SW 1271 (cell line): ENCODE measurements around the gene PRIM2.
"Not testable (repeated sequence)": the region's sequence is repeated elsewhere in the genome, so short reads cannot be mapped to it uniquely, and the experiment has no call there.

Experiments
- DNase-seq, 2 experiments: peaks; one replicate each; lab custom pipeline; 2025; lab: John Stamatoyannopoulos, UW

The PRIM2 gene

GRCh38 chr6:57310095-57310816, 7.2 kb upstream of the PRIM2 start:
- DNase-seq = not testable (repeated sequence)

- DNase-seq = no peak
Measured at GRCh38 chr6:57310817-57311157, 6.6 kb upstream of the PRIM2 start.

- not testable (repeated sequence) for DNase-seq
Measured at GRCh38 chr6:57311300-57312003, 6.0 kb upstream of the PRIM2 start.

- no peak for DNase-seq
Measured at GRCh38 chr6:57312004-57312345, 5.5 kb upstream of the PRIM2 start.

GRCh38 chr6:57313009-57313408, 4.4 kb upstream of the PRIM2 start:
- no peak for DNase-seq

- DNase-seq = peak; percentile 72 to 85
Measured at GRCh38 chr6:57313711-57314471, 3.5 kb upstream of the PRIM2 start.

- DNase-seq = no peak
Measured at GRCh38 chr6:57315111-57315510, 2.3 kb upstream of the PRIM2 start.

GRCh38 chr6:57315851-57316250, 1.6 kb upstream of the PRIM2 start:
- no peak for DNase-seq

GRCh38 chr6:57316581-57317059, 810 bp upstream of the PRIM2 start:
- peak; percentile 81 to 88 for DNase-seq

GRCh38 chr6:57324538-57324937, 7.1 kb downstream of the PRIM2 start:
- peak in 1 of 2 experiments; percentile 30 for DNase-seq

GRCh38 chr6:57327311-57327710, 9.9 kb downstream of the PRIM2 start:
- DNase-seq = no peak

- DNase-seq = no peak
Measured at GRCh38 chr6:57328074-57328473, 10.6 kb downstream of the PRIM2 start.

GRCh38 chr6:57329933-57330332, 12.5 kb downstream of the PRIM2 start:
- no peak for DNase-seq

GRCh38 chr6:57342148-57342669, 24.8 kb downstream of the PRIM2 start:
- DNase-seq = no peak

GRCh38 chr6:57343342-57343741, 25.9 kb downstream of the PRIM2 start:
- not testable (repeated sequence) for DNase-seq

- not testable (repeated sequence) for DNase-seq
Measured at GRCh38 chr6:57346715-57347114, 29.3 kb downstream of the PRIM2 start.

- DNase-seq = not testable (repeated sequence)
Measured at GRCh38 chr6:57347597-57347996, 30.2 kb downstream of the PRIM2 start.

GRCh38 chr6:57350443-57350842, 33.0 kb downstream of the PRIM2 start:
- DNase-seq = not testable (repeated sequence)

- not testable (repeated sequence) for DNase-seq
Measured at GRCh38 chr6:57352596-57352995, 35.2 kb downstream of the PRIM2 start.

- DNase-seq = not testable (repeated sequence)
Measured at GRCh38 chr6:57358319-57358718, 40.9 kb downstream of the PRIM2 start.

- DNase-seq = not testable (repeated sequence)
Measured at GRCh38 chr6:57359766-57360165, 42.3 kb downstream of the PRIM2 start.

GRCh38 chr6:57362340-57362739, 44.9 kb downstream of the PRIM2 start:
- not testable (repeated sequence) for DNase-seq
